C4-2B (cell line): ENCODE data around the gene GPR26.

Experiments used
- CTCF ChIP-seq: fragments of 450-650 bp; conservative IDR thresholded peaks from 2 replicates; pipeline ENCODE4 v1.5.1; 2017; ENCODE audit warnings: mild to moderate bottlenecking
- ZFX ChIP-seq: fragments of 450-650 bp; IDR thresholded peaks from 2 replicates; pipeline ENCODE4 v1.6.1; 2017

- no peak for TF ChIP-seq CTCF
- TF ChIP-seq ZFX, result no peak
These were observed 9.7 kb downstream of the GPR26 start for GRCh38 chr10:123675811-123676210.
